Breast epithelium (tissue), 4 donors: ENCODE results near the gene LBHD1. TPM values are rescaled to one million over a fixed set of nuclear protein-coding genes. Genes with fewer than 3 reads are reported as not detected.
"Not testable (repeated sequence)": the region's sequence is repeated elsewhere in the genome, so short reads cannot be mapped to it uniquely, and the experiment has no call there.

Source experiments
- DNase-seq, 2 donors: peaks; one replicate each; pipeline ENCODE4 v3.0.0-alpha.2; 2019; ENCODE audit warnings: low spot score in 2 of 2
- H3K27ac ChIP-seq, 2 donors: fragments of 200-600 bp; sonication (generic) in 1 of 2; one replicate each; pipeline ENCODE4 v1.5.1; 2016 to 2019; ENCODE audit warnings: mild to moderate bottlenecking in 1 of 2
- H3K27me3 ChIP-seq, 2 donors: fragments of 200-600 bp; sonication (generic) in 1 of 2; one replicate each; pipeline versions ENCODE4 v1.5.1 to v1.6.0; 2017 to 2019; ENCODE audit warnings: control low read depth in 1 of 2, mild to moderate bottlenecking in 1 of 2
- H3K36me3 ChIP-seq: fragments of 200-600 bp; one replicate; pipeline ENCODE4 v1.5.1; 2019
- H3K4me1 ChIP-seq, 2 donors: fragments of 200-600 bp; sonication (generic); one replicate each; pipeline ENCODE4 v1.5.1; 2016 to 2019; ENCODE audit warnings: control low read depth in 1 of 2
- H3K4me3 ChIP-seq, 3 donors: fragments of 200-600 bp; sonication (generic); 1 replicate in 2 of 3; 2 replicates in 1 of 3; pipeline ENCODE4 v1.5.1; 2016 to 2019; ENCODE audit warnings: mild to moderate bottlenecking in 3 of 3, moderate library complexity in 2 of 3
- H3K9me3 ChIP-seq, 2 donors: fragments of 200-600 bp; sonication (generic) in 1 of 2; one replicate each; pipeline ENCODE4 v1.5.1; 2016 to 2019; ENCODE audit warnings: control low read depth in 1 of 2
- CTCF ChIP-seq, 3 donors: fragments of 450-650 bp; IDR thresholded peaks; one replicate each; pipeline ENCODE4 v1.5.1; 2016 to 2017; ENCODE audit warnings: antibody characterized with exemption in 3 of 3, mild to moderate bottlenecking in 3 of 3, moderate library complexity in 3 of 3
- POLR2A ChIP-seq: fragments of 450-650 bp; IDR thresholded peaks from one replicate; pipeline ENCODE4 v1.6.1; 2016; ENCODE audit warnings: antibody characterized with exemption, mild to moderate bottlenecking, moderate library complexity
- POLR2AphosphoS5 ChIP-seq, 3 donors: sonication (generic); formaldehyde crosslinking; IDR thresholded peaks; one replicate each; pipeline ENCODE4 v1.6.1; 2017; ENCODE audit warnings: antibody characterized with exemption in 3 of 3
- intact Hi-C: fragments of 100-400 bp; cut with DNase I; formaldehyde crosslinking; loops from one replicate; pipeline ENCODE4 v1.15.1; 2023; ENCODE audit warnings: low total_unique reads
- total RNA-seq, 3 donors: library from RNA; depleted of rRNA; stranded (reverse); fragments of >200 nt; gene quantifications; one replicate each; pipeline ENCODE4 v1.1.0, GENCODE V29; 2016

LBHD1 gene
- total RNA-seq, 3 donors from 2014 or later: 4.3 to 6.0 (median 5.6) TPM

GRCh38 chr11:62705880-62706849 is 34.1 kb upstream of the LBHD1 start:
- intact Hi-C loops: no loop called here
- Histone ChIP-seq H3K4me3 (peak overlapping the region; percentile 64 to 87 (median 75)), H3K4me1 (peaks cover 3 to 16% of the 10 kb centered on the region in 2 donors), H3K27ac (peak overlapping the region; percentile 83 to 92), H3K9me3 (no peaks in the 10 kb centered on the region), H3K36me3 (no peaks in the 10 kb centered on the region), H3K27me3 (no peaks in the 10 kb centered on the region)
- DNase-seq: peak; percentile 91 to 94
- TF ChIP-seq POLR2A (no peak), POLR2AphosphoS5 (IDR thresholded peaks at IDR 0.05) (peak; percentile 50 to 64 (median 64))

- Histone ChIP-seq H3K9me3 (no peaks in the 10 kb centered on the region), H3K4me3 (peak overlapping the region; percentile 64 to 87 (median 75)), H3K27ac (peak overlapping the region; percentile 83 to 92), H3K4me1 (peaks cover 3 to 16% of the 10 kb centered on the region in 2 donors), H3K27me3 (no peaks in the 10 kb centered on the region), H3K36me3 (no peaks in the 10 kb centered on the region)
- intact Hi-C loops: no loop called here
- no peak for TF ChIP-seq CTCF (IDR thresholded peaks at IDR 0.05)
- no peak for TF ChIP-seq POLR2AphosphoS5 (IDR thresholded peaks at IDR 0.05)
- TF ChIP-seq POLR2A: no peak
- DNase-seq: no peak
These were observed 33.3 kb upstream of the LBHD1 start for GRCh38 chr11:62705413-62705812.

- H3K27ac ChIP-seq, H3K27me3 ChIP-seq, intact Hi-C loops, H3K36me3 ChIP-seq, DNase-seq, H3K9me3 ChIP-seq, H3K4me3 ChIP-seq: not testable (repeated sequence)
- H3K4me1 ChIP-seq: peaks cover 3 to 16% of the 10 kb centered on the region in 2 donors
These were observed 31.9 kb upstream of the LBHD1 start for GRCh38 chr11:62703921-62704320.

GRCh38 chr11:62702246-62702645 is 30.2 kb upstream of the LBHD1 start:
- no peak for DNase-seq

GRCh38 chr11:62694455-62695167 is 22.5 kb upstream of the LBHD1 start:
- Histone ChIP-seq H3K4me1 (no peaks in the 10 kb centered on the region), H3K4me3 (no peak overlapping the region), H3K27ac (peak overlapping the region in 1 of 2 donors; percentile 38), H3K9me3 (no peaks in the 10 kb centered on the region), H3K36me3 (no peaks in the 10 kb centered on the region), H3K27me3 (no peaks in the 10 kb centered on the region)
- intact Hi-C loops: loop anchor here (1.0 kb wide), 1 partner anchor 22 kb away; the partner anchor contains the start of gene LBHD1
- TF ChIP-seq POLR2AphosphoS5 (IDR thresholded peaks at IDR 0.05) (peak in 1 of 3 donors; percentile 23), POLR2A (no peak), CTCF (IDR thresholded peaks at IDR 0.05) (peak; percentile 45 to 72 (median 62))
- DNase-seq: peak; percentile 66 to 68

More at GRCh38 chr11:62702246-62702645, 30.2 kb upstream of the LBHD1 start:
- Histone ChIP-seq H3K9me3 (no peaks in the 10 kb centered on the region), H3K27ac (no peak overlapping the region), H3K4me3 (no peak overlapping the region), H3K27me3 (no peaks in the 10 kb centered on the region), H3K4me1 (peaks cover 3 to 9% of the 10 kb centered on the region in 2 donors), H3K36me3 (no peaks in the 10 kb centered on the region)
- TF ChIP-seq CTCF (IDR thresholded peaks at IDR 0.05) (no peak), POLR2AphosphoS5 (IDR thresholded peaks at IDR 0.05) (no peak), POLR2A (no peak)
- intact Hi-C loops: no loop called here

- not testable (repeated sequence) for H3K27ac ChIP-seq, DNase-seq, H3K27me3 ChIP-seq, H3K4me3 ChIP-seq, H3K4me1 ChIP-seq, H3K9me3 ChIP-seq, H3K36me3 ChIP-seq
- intact Hi-C loops: loop anchor here (1.0 kb wide), 1 partner anchor 21 kb away; the partner anchor contains the start of gene LBHD1
These were observed 21.6 kb upstream of the LBHD1 start for GRCh38 chr11:62693624-62694023.
